DLD1 (cell line): ENCODE results near the gene AGFG1.
"Not testable (repeated sequence)": the region's sequence is repeated elsewhere in the genome, so short reads cannot be mapped to it uniquely, and the experiment has no call there.

Experiments used
- in situ Hi-C: cut with HindIII; loops from 2 replicates; pipeline ENCODE4 v1.10.0; 2017; ENCODE audit warnings: low sequenced_read_pairs

AGFG1 gene

GRCh38 chr2:227529871-227530270 lies 57.9 kb downstream of the AGFG1 start:
- in situ Hi-C loops = no loop called here

DNA sequence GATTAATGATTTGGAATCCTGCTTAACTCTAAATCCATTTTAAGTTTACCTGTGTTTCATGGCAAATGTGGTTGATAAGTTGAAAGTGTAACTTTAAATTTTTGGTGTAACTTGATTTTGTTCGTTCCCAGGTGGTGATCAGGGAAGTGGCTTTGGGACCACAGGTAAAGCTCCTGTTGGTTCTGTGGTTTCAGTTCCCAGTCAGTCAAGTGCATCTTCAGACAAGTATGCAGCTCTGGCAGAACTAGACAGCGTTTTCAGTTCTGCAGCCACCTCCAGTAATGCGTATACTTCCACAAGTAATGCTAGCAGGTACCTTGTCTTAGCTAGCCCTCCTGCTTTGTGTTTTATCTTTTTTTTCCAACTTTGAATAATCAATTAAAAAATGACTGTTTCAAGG lies 62.8 kb downstream of the AGFG1 start:
- in situ Hi-C loops = no loop called here

- in situ Hi-C loops = no loop called here
Measured at GRCh38 chr2:227536445-227536844, 64.5 kb downstream of the AGFG1 start.

- in situ Hi-C loops = no loop called here
Measured at GRCh38 chr2:227539465-227539956, 67.6 kb downstream of the AGFG1 start.

- in situ Hi-C loops = not testable (repeated sequence)
Measured at GRCh38 chr2:227540352-227540751, 68.4 kb downstream of the AGFG1 start.

GRCh38 chr2:227545990-227546389 lies 74.0 kb downstream of the AGFG1 start:
- in situ Hi-C loops = no loop called here

DNA sequence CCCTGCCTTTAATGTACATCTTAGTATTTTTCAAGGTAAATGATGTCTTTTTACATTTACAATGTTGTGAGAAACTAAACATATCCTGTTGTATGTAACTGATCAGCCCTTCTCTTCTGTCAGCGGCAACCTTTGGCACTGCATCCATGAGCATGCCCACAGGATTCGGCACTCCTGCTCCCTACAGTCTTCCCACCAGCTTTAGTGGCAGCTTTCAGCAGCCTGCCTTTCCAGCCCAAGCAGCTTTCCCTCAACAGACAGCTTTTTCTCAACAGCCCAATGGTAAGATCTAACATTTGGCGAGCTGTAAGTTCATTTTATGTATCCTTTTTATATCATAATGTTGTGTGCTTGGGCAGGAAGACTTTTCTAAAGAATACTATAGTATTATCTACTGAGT lies 79.9 kb downstream of the AGFG1 start:
- in situ Hi-C loops = no loop called here

DNA sequence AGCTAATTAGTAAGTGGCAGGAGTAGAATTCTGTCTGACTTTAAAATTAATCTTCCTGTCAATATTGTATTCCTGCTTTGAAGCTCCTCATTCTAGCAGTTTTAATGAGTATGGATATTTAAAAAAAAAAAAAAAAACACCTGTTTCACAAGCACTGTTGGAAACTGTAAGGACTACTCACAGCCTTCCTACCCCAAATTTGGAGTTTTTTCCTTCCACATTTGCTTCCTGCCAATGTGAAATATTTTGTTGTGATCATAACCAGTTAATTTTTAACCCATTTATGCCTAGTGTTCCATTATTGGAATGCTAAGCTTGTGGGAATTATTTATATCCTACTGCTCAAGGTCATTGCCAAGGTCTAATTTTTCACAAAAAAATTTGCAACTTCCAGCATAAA lies 90.6 kb downstream of the AGFG1 start:
- in situ Hi-C loops = no loop called here

- in situ Hi-C loops = no loop called here
Measured at GRCh38 chr2:227565080-227565479, 93.1 kb downstream of the AGFG1 start.

- in situ Hi-C loops = no loop called here
Measured at GRCh38 chr2:227566012-227566411, 94.1 kb downstream of the AGFG1 start.

DNA sequence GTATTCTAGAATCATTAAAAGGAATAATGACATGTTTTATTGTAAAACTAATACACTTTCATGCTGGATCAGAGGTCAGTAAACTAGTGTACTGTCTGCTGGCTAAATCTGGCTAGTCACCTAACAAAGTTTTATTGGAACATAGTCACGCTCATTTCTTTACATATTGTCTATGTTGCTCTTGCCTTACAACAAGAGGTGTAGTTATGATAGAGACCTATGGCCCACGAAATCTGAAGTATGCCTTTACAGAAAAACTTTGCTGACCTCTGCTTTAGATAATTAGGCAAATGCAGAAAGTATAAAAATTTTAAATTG lies 96.9 kb downstream of the AGFG1 start:
- in situ Hi-C loops = no loop called here

DNA sequence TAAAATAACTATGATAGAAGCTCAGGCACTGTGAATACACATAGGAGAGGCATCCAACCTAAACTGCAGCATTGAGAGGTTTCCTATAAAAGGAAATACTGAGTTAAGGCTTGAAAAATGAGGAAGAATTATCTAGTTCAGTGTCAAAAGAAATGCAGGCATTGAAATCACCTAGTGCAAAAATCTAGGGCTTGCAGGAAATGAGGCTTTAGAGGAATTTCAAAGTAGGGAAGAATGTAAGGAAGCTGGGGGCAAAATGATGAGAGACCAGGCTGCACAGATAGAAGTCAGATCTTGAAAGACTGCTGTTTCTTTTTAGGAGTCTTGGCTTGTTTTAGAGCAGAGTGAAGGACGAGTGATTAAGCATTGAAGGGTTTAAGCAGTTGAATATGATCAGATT lies 98.7 kb downstream of the AGFG1 start:
- in situ Hi-C loops = no loop called here

DNA sequence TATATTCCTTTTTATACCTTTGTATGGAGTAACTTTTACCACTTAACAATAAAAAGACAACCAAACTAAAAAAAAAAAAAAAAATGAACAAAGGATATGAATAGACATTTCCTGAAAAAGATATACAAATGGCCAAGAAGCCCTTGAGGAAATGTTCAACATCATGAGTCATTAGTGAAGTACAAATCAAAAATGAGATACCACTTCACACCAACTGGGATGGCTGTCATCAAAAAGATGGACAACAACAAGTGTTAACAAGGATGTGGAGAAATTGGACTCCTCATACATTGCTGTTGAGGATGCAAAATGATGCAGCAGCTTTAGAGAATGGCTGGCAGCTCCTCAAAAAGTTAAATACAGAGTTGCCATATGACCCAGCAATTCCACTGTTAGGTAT lies 104.2 kb downstream of the AGFG1 start:
- in situ Hi-C loops = no loop called here

- in situ Hi-C loops = no loop called here
Measured at GRCh38 chr2:227576812-227577211, 104.9 kb downstream of the AGFG1 start.

DNA sequence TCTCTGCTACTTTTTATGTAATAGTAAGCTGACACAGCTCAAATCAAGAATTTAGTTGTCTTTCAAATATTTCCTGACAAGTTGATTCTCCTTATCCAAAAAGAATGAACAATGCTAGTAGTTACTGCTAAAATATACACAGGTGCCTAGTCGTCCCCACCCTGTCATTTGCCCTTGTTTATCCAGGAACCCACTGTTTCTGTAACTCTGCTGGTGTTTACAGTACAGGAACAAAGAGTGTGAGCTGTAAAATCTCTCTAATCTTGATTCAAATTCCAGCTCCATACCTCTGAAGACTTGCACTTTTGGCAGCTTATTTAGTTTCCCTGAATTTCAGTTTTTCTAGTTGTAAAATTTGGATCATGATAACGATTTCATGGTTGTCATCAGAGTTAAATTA lies 105.6 kb downstream of the AGFG1 start:
- in situ Hi-C loops = no loop called here

DNA sequence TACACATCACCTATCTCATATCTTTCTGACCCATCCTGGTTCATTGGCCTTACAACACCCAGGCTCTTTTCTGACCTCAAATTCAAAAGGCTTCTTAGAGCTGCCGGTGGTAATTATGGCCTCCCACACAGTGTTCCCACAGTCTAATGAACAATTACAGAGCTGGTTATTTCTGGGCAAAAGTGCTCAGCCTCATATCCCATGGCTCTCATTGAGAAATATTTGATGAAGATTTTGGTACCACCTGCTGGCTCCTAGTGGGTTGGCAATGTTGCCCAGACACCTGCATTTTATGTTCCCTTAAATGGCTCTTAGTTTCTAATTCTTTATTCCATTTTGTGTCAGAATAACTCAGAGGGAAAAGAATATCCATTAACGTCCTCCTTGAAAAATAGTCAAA lies 106.7 kb downstream of the AGFG1 start:
- in situ Hi-C loops = no loop called here

- in situ Hi-C loops = no loop called here
Measured at GRCh38 chr2:227579791-227580190, 107.8 kb downstream of the AGFG1 start.

GRCh38 chr2:227582369-227582768 lies 110.4 kb downstream of the AGFG1 start:
- in situ Hi-C loops = no loop called here

- in situ Hi-C loops = no loop called here
Measured at GRCh38 chr2:227592694-227593387, 120.9 kb downstream of the AGFG1 start.

DNA sequence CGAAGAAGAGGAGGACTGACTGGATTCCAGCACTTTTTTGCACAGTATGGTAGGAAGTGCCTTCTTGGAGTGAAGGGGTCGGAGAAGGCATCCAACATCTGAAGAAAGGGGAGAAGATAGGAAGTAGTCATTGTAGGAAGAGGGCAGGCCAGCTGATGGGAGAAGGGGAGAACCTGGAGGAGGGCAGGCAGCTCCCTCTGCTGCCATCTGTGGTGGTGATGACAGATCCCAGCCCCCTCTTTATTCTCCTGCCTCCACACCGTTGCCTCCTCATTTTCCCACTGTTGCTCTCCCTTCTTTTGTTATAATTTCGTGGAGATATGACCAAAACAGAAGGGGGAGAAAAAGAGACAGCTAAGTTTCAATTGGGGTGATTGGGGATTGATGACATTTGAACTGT lies 123.8 kb downstream of the AGFG1 start:
- in situ Hi-C loops = no loop called here

DNA sequence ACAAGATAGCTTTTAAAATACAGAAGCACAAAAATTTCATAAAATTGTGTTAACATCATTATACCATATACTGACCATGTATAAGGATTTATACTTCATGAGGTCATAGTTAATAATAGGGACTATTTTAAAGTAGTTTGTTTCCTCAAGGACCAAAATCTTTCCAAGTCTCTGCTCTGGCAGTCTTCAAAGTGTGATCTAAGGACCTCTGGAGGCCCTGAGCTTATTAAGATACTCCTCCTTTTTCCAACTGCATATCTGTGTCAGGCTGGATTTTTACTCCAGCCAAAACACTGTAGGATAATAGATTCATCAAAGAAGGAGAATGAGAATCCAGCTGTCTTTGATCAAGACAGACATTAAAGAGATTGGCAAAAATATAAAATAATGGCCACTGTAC lies 125.1 kb downstream of the AGFG1 start:
- in situ Hi-C loops = no loop called here

GRCh38 chr2:227597998-227598397 lies 126.0 kb downstream of the AGFG1 start:
- in situ Hi-C loops = no loop called here

DNA sequence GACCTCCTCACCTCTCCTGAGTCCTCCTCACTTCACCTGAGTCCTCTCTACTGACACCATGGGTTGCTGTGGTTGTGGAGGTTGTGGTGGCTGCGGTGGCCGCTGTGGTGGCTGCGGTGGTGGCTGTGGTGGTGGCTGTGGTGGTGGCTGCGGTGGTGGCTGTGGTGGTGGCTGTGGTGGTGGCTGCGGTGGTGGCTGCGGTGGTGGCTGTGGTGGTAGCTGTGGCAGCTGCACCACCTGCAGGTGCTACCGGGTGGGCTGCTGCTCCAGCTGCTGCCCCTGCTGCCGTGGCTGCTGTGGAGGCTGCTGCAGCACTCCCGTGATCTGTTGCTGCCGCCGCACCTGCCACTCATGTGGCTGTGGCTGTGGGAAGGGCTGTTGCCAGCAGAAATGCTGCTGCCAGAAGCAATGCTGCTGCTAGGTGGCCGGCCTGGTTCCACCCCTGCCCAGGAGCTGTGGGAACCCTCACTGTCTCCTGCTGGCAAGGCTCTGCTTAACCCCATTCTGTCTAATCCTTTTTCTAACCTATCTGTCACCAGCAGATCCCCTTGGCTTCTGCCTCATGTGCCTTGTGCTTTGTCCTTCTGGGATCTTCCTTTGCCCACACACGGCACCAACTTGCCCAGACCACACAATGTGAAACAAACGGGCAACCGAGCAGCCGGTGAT lies 127.0 kb downstream of the AGFG1 start, which contains the start of gene SCYGR2:
SCYGR2 (plus strand) TSS at position 59 of the 669 bp plus-strand sequence; CDS start at position 59, 0 bp downstream.
- in situ Hi-C loops = not testable (repeated sequence)
